Activated T-helper 2 cell treated with anti-CD3 and anti-CD28 coated beads, Interferon-gamma antibody, Interleukin-2, Interleukin-4, amounts not matched to agents 10 μg/mL and 5 μg/mL and 100 μg/mL, durations not matched to agents 14 hours and 24 hours and 36 hours (primary cell): ENCODE data around the gene DISC1. TPM values are rescaled to one million over a fixed set of nuclear protein-coding genes. Genes with fewer than 3 reads are reported as not detected.
A peak's percentile ranks its signal among the peaks of the same experiment; 100 is the strongest.

Source experiments
- DNase-seq: peaks from one replicate; pipeline ENCODE4 v3.0.0; 2021; ENCODE audit warnings: low spot score
- H3K27ac Mint-ChIP-seq: one replicate; pipeline ENCODE4 v1.8.0; 2021; ENCODE audit warnings: mixed read lengths
- H3K27me3 Mint-ChIP-seq: one replicate; pipeline ENCODE4 v1.8.0; 2021; ENCODE audit warnings: low read depth, mixed read lengths
- H3K36me3 Mint-ChIP-seq: one replicate; pipeline ENCODE4 v1.8.0; 2021; ENCODE audit warnings: low read depth, mixed read lengths
- H3K4me1 Mint-ChIP-seq: one replicate; pipeline ENCODE4 v1.8.0; 2021; ENCODE audit warnings: low read depth, mixed read lengths
- H3K4me3 Mint-ChIP-seq: one replicate; pipeline ENCODE4 v1.8.0; 2021; ENCODE audit warnings: low read depth, mild to moderate bottlenecking, moderate library complexity, mixed read lengths
- H3K9me3 Mint-ChIP-seq: one replicate; pipeline ENCODE4 v1.8.0; 2021; ENCODE audit warnings: mixed read lengths
- intact Hi-C: fragments of 100-400 bp; cut with micrococcal nuclease; formaldehyde crosslinking; loops from one replicate; pipeline ENCODE4 v1.15.1; 2023
- total RNA-seq: library from RNA; stranded (reverse); gene quantifications from 2 replicates; pipeline ENCODE4 v1.2.3, GENCODE V29; 2022

The DISC1 gene
- total RNA-seq, 1 donor from 2014 or later, result 1.5 TPM

GRCh38 chr1:231596337-231596791 lies 30.2 kb upstream of the DISC1 start:
- no peaks in the 10 kb centered on the region for H3K9me3 Mint-ChIP-seq
- H3K4me1 Mint-ChIP-seq, result peaks cover 14% of the 10 kb centered on the region
- no peak for DNase-seq
- intact Hi-C loops, result no loop called here
- H3K27me3 Mint-ChIP-seq, result peaks cover 3% of the 10 kb centered on the region
- no peaks in the 10 kb centered on the region for H3K36me3 Mint-ChIP-seq
- H3K27ac Mint-ChIP-seq, result no peak overlapping the region
- no peak overlapping the region for H3K4me3 Mint-ChIP-seq

- H3K4me1 Mint-ChIP-seq, result peaks cover 15% of the 10 kb centered on the region
- H3K36me3 Mint-ChIP-seq, result no peaks in the 10 kb centered on the region
- H3K27me3 Mint-ChIP-seq, result peaks cover 4% of the 10 kb centered on the region
- no peaks in the 10 kb centered on the region for H3K9me3 Mint-ChIP-seq
- H3K4me3 Mint-ChIP-seq, result no peak overlapping the region
- no peak overlapping the region for H3K27ac Mint-ChIP-seq
- intact Hi-C loops, result no loop called here
- no peak for DNase-seq
These were observed 28.6 kb upstream of the DISC1 start for GRCh38 chr1:231597971-231598370.

GRCh38 chr1:231600458-231600976 lies 26.1 kb upstream of the DISC1 start:
- DNase-seq, result no peak
- H3K4me1 Mint-ChIP-seq, result peaks cover 18% of the 10 kb centered on the region
- no peak overlapping the region for H3K27ac Mint-ChIP-seq
- no peaks in the 10 kb centered on the region for H3K9me3 Mint-ChIP-seq
- no peak overlapping the region for H3K4me3 Mint-ChIP-seq
- no peaks in the 10 kb centered on the region for H3K36me3 Mint-ChIP-seq
- peaks cover 8% of the 10 kb centered on the region for H3K27me3 Mint-ChIP-seq
- intact Hi-C loops, result loop anchor here (5.0 kb wide), 4 partner anchors 178 to 358 kb away; partner anchors contain the start of genes EGLN1, EXOC8, GNPAT and SPRTN

GRCh38 chr1:231601824-231602672 lies 24.5 kb upstream of the DISC1 start:
- peaks cover 8% of the 10 kb centered on the region for H3K4me1 Mint-ChIP-seq
- no peak overlapping the region for H3K27ac Mint-ChIP-seq
- no peaks in the 10 kb centered on the region for H3K9me3 Mint-ChIP-seq
- H3K27me3 Mint-ChIP-seq, result peaks cover 19% of the 10 kb centered on the region
- intact Hi-C loops, result loop anchor here (5.0 kb wide), 4 partner anchors 180 to 360 kb away; partner anchors contain the start of genes EGLN1, EXOC8, GNPAT and SPRTN
- no peak for DNase-seq
- no peaks in the 10 kb centered on the region for H3K36me3 Mint-ChIP-seq
- no peak overlapping the region for H3K4me3 Mint-ChIP-seq

- Mint-ChIP-seq H3K4me3 (no peak overlapping the region), H3K9me3 (no peaks in the 10 kb centered on the region), H3K4me1 (peaks cover 8% of the 10 kb centered on the region), H3K36me3 (no peaks in the 10 kb centered on the region), H3K27ac (no peak overlapping the region), H3K27me3 (peaks cover 24% of the 10 kb centered on the region)
- DNase-seq, result no peak
- intact Hi-C loops, result loop anchor here (5.0 kb wide), 4 partner anchors 180 to 360 kb away; partner anchors contain the start of genes EGLN1, EXOC8, GNPAT and SPRTN
These were observed 24.0 kb upstream of the DISC1 start for GRCh38 chr1:231602673-231602984.

- H3K36me3 Mint-ChIP-seq, result no peaks in the 10 kb centered on the region
- peak; percentile 34 for DNase-seq
- H3K27ac Mint-ChIP-seq, result peak overlapping the region; percentile 69
- H3K27me3 Mint-ChIP-seq, result peaks cover 27% of the 10 kb centered on the region
- no peaks in the 10 kb centered on the region for H3K9me3 Mint-ChIP-seq
- H3K4me3 Mint-ChIP-seq, result peak overlapping the region; percentile 87
- intact Hi-C loops, result loop anchor here (1.0 to 5.0 kb wide), 5 partner anchors 181 to 361 kb away; partner anchors contain the start of genes EGLN1, EXOC8, GNPAT and SPRTN
- peaks cover 8% of the 10 kb centered on the region for H3K4me1 Mint-ChIP-seq
These were observed 22.9 kb upstream of the DISC1 start for GRCh38 chr1:231603598-231604275.

GRCh38 chr1:231604276-231604621 lies 22.3 kb upstream of the DISC1 start:
- no peak overlapping the region for H3K27ac Mint-ChIP-seq
- no peak for DNase-seq

GRCh38 chr1:231605149-231606100 lies 21.2 kb upstream of the DISC1 start:
- Mint-ChIP-seq H3K4me1 (peaks cover 8% of the 10 kb centered on the region), H3K9me3 (no peaks in the 10 kb centered on the region), H3K27me3 (peaks cover 25% of the 10 kb centered on the region), H3K36me3 (no peaks in the 10 kb centered on the region), H3K27ac (no peak overlapping the region), H3K4me3 (no peak overlapping the region)
- DNase-seq, result no peak
- intact Hi-C loops, result no loop called here

More at GRCh38 chr1:231604276-231604621, 22.3 kb upstream of the DISC1 start:
- Mint-ChIP-seq H3K9me3 (no peaks in the 10 kb centered on the region), H3K36me3 (no peaks in the 10 kb centered on the region), H3K4me3 (no peak overlapping the region), H3K27me3 (peaks cover 27% of the 10 kb centered on the region), H3K4me1 (peaks cover 8% of the 10 kb centered on the region)
- intact Hi-C loops, result loop anchor here (5.0 kb wide), 4 partner anchors 182 to 362 kb away; partner anchors contain the start of genes EGLN1, EXOC8, GNPAT and SPRTN

- Mint-ChIP-seq H3K27ac (no peak overlapping the region), H3K27me3 (peaks cover 27% of the 10 kb centered on the region), H3K4me1 (peaks cover 14% of the 10 kb centered on the region), H3K36me3 (no peaks in the 10 kb centered on the region), H3K9me3 (no peaks in the 10 kb centered on the region), H3K4me3 (no peak overlapping the region)
- no peak for DNase-seq
- intact Hi-C loops, result no loop called here
These were observed 19.9 kb upstream of the DISC1 start for GRCh38 chr1:231606712-231607111.

GRCh38 chr1:231610388-231610787 lies 16.2 kb upstream of the DISC1 start:
- Mint-ChIP-seq H3K27me3 (peaks cover 23% of the 10 kb centered on the region), H3K27ac (no peak overlapping the region), H3K4me1 (peaks cover 39% of the 10 kb centered on the region), H3K4me3 (no peak overlapping the region), H3K36me3 (peaks cover 13% of the 10 kb centered on the region), H3K9me3 (peaks cover 15% of the 10 kb centered on the region)
- intact Hi-C loops, result no loop called here
- DNase-seq, result no peak

GRCh38 chr1:231611111-231611510 lies 15.5 kb upstream of the DISC1 start:
- peaks cover 38% of the 10 kb centered on the region for H3K4me1 Mint-ChIP-seq
- H3K9me3 Mint-ChIP-seq, result peaks cover 19% of the 10 kb centered on the region
- intact Hi-C loops, result no loop called here
- no peak for DNase-seq
- peaks cover 13% of the 10 kb centered on the region for H3K36me3 Mint-ChIP-seq
- peaks cover 20% of the 10 kb centered on the region for H3K27me3 Mint-ChIP-seq
- H3K27ac Mint-ChIP-seq, result no peak overlapping the region
- no peak overlapping the region for H3K4me3 Mint-ChIP-seq

- no peak for DNase-seq
- Mint-ChIP-seq H3K36me3 (peaks cover 13% of the 10 kb centered on the region), H3K4me1 (peaks cover 38% of the 10 kb centered on the region), H3K27ac (no peak overlapping the region), H3K27me3 (peaks cover 21% of the 10 kb centered on the region), H3K9me3 (peaks cover 21% of the 10 kb centered on the region), H3K4me3 (peak overlapping the region; percentile 59)
- intact Hi-C loops, result no loop called here
These were observed 14.7 kb upstream of the DISC1 start for GRCh38 chr1:231611851-231612250.
